ENCODE results near the gene EXOC8.
A peak's percentile ranks its signal among the peaks of the same experiment; 100 is the strongest.

DNA sequence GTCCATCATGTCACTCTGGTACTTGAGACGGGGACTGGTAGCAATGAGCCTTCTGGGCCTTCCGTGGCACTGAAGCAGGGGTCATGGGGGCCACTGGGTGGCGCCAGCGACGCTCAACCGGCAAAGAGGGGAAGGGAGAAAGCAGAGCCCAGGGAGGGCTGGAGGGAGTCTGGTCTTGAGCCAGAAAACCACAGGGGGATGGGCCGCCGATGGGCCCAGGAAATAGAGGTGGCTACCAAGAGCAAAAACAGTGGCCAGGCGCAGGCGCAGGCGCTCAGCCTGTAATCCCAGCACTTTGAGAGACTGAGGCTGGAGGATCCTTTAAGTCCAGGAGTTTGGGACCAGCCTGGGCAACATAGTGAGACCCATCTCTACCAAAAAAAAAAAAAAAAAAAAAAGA, 21.8 kb downstream of the EXOC8 start:
- no peak for TF ChIP-seq POLR2A (IDR thresholded peaks at IDR 0.05)
- TF ChIP-seq, protein P1, sequence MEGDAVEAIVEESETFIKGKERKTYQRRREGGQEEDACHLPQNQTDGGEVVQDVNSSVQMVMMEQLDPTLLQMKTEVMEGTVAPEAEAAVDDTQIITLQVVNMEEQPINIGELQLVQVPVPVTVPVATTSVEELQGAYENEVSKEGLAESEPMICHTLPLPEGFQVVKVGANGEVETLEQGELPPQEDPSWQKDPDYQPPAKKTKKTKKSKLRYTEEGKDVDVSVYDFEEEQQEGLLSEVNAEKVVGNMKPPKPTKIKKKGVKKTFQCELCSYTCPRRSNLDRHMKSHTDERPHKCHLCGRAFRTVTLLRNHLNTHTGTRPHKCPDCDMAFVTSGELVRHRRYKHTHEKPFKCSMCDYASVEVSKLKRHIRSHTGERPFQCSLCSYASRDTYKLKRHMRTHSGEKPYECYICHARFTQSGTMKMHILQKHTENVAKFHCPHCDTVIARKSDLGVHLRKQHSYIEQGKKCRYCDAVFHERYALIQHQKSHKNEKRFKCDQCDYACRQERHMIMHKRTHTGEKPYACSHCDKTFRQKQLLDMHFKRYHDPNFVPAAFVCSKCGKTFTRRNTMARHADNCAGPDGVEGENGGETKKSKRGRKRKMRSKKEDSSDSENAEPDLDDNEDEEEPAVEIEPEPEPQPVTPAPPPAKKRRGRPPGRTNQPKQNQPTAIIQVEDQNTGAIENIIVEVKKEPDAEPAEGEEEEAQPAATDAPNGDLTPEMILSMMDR (IDR thresholded peaks at IDR 0.05), result peak; percentile 17 to 53 (median 49)
